RWPE2 (cell line): ENCODE results near the gene ZNF296.

Experiments
- ATAC-seq: fragments of 200-7000 bp; cut with Tn5 transposase; 3 replicates; pipeline ENCODE4 v1.9.1; 2021; ENCODE audit warnings: low read depth
- DNase-seq: peaks from one replicate; pipeline ENCODE4 v3.0.0-alpha.2; 2020; ENCODE audit warnings: low spot score
- H3K27ac ChIP-seq: fragments of 450-650 bp; 2 replicates; pipeline ENCODE4 v1.5.1; 2017; ENCODE audit warnings: mild to moderate bottlenecking; ENCODE audit not compliant: poor library complexity, severe bottlenecking
- H3K27me3 ChIP-seq: fragments of 250-450 bp; sonication (Bioruptor Pico); 2 replicates; pipeline ENCODE4 v1.5.1; 2021; ENCODE audit warnings: mild to moderate bottlenecking, moderate library complexity; ENCODE audit not compliant: insufficient read depth, poor library complexity, severe bottlenecking
- H3K36me3 ChIP-seq: fragments of 250-450 bp; sonication (Bioruptor Pico); 2 replicates; pipeline ENCODE4 v1.5.1; 2020; ENCODE audit warnings: low read depth, mild to moderate bottlenecking, moderate library complexity
- H3K4me1 ChIP-seq: fragments of 250-450 bp; sonication (Bioruptor Pico); 2 replicates; pipeline ENCODE4 v1.5.1; 2021; ENCODE audit warnings: mild to moderate bottlenecking, moderate library complexity; ENCODE audit not compliant: insufficient read depth, poor library complexity, severe bottlenecking
- H3K4me3 ChIP-seq: fragments of 250-450 bp; sonication (Bioruptor Pico); 2 replicates; pipeline ENCODE4 v1.5.1; 2021; ENCODE audit warnings: mild to moderate bottlenecking, moderate library complexity; ENCODE audit not compliant: severe bottlenecking
- H3K9me3 ChIP-seq: fragments of 250-450 bp; sonication (Bioruptor Pico); 2 replicates; pipeline ENCODE4 v1.5.1; 2021; ENCODE audit warnings: mild to moderate bottlenecking, moderate library complexity; ENCODE audit not compliant: severe bottlenecking
- CTCF ChIP-seq: fragments of 450-650 bp; IDR thresholded peaks from one replicate; pipeline ENCODE4 v1.5.1; 2017; ENCODE audit warnings: mild to moderate bottlenecking, moderate library complexity; ENCODE audit not compliant: poor library complexity, severe bottlenecking

The ZNF296 gene

GRCh38 chr19:45097450-45097775 is 21.1 kb upstream of the ZNF296 start:
- H3K36me3 ChIP-seq = no peaks in the 10 kb centered on the region; the same call in 1 of the 2 replicates
- H3K27ac ChIP-seq = peak overlapping the region; percentile 48
- no peak for TF ChIP-seq CTCF
- no peaks in the 10 kb centered on the region for H3K9me3 ChIP-seq
- H3K4me3 ChIP-seq = no peak overlapping the region
- DNase-seq (no peak), ATAC-seq (no peak)
- peaks cover 20% of the 10 kb centered on the region for H3K4me1 ChIP-seq
- H3K27me3 ChIP-seq = no peaks in the 10 kb centered on the region

GRCh38 chr19:45096700-45097099 is 20.4 kb upstream of the ZNF296 start:
- DNase-seq = no peak
- Histone ChIP-seq H3K9me3 (no peaks in the 10 kb centered on the region), H3K4me1 (peaks cover 20% of the 10 kb centered on the region), H3K4me3 (no peak overlapping the region), H3K27me3 (no peaks in the 10 kb centered on the region), H3K36me3 (no peaks in the 10 kb centered on the region; the same call in 1 of the 2 replicates), H3K27ac (no peak overlapping the region)
- ATAC-seq = no peak
- TF ChIP-seq CTCF = no peak

- no peaks in the 10 kb centered on the region for H3K9me3 ChIP-seq
- ATAC-seq (no peak), DNase-seq (no peak)
- peaks cover 3% of the 10 kb centered on the region for H3K36me3 ChIP-seq
- no peak overlapping the region for H3K4me3 ChIP-seq
- peaks cover 20% of the 10 kb centered on the region for H3K4me1 ChIP-seq
- TF ChIP-seq CTCF = no peak
- no peaks in the 10 kb centered on the region for H3K27me3 ChIP-seq
- no peak overlapping the region for H3K27ac ChIP-seq
Observed at GRCh38 chr19:45095496-45096413, 19.5 kb upstream of the ZNF296 start.

GRCh38 chr19:45094707-45095106 is 18.4 kb upstream of the ZNF296 start:
- Histone ChIP-seq H3K27ac (no peak overlapping the region), H3K9me3 (no peaks in the 10 kb centered on the region), H3K4me1 (peaks cover 19% of the 10 kb centered on the region), H3K36me3 (peaks cover 12% of the 10 kb centered on the region), H3K4me3 (no peak overlapping the region), H3K27me3 (no peaks in the 10 kb centered on the region)
- ATAC-seq = no peak
- no peak for TF ChIP-seq CTCF
- no peak for DNase-seq

- ATAC-seq = no peak
- Histone ChIP-seq H3K4me3 (peak overlapping the region; percentile 59), H3K9me3 (no peaks in the 10 kb centered on the region), H3K36me3 (peaks cover 13% of the 10 kb centered on the region), H3K27ac (no peak overlapping the region), H3K4me1 (peaks cover 13% of the 10 kb centered on the region), H3K27me3 (no peaks in the 10 kb centered on the region)
- no peak for DNase-seq
- TF ChIP-seq CTCF = no peak
Observed at GRCh38 chr19:45094137-45094536, 17.9 kb upstream of the ZNF296 start.
